Fibroblast of lung (primary cell): Measurements from ENCODE around the gene TRANK1. TPM values are rescaled to one million over a fixed set of nuclear protein-coding genes. Genes with fewer than 3 reads are reported as not detected.

ENCODE experiments used
- DNase-seq, 2 donors: peaks; one replicate each; pipeline versions ENCODE4 v3.0.0 to v3.0.0-alpha.2; 2010; ENCODE audit warnings: low read depth in 2 of 2
- H2AFZ ChIP-seq: 2 replicates; pipeline ENCODE4 v1.5.1; 2012; ENCODE audit warnings: low read length, control low read depth, inconsistent platforms
- H3K27ac ChIP-seq: 2 replicates; pipeline ENCODE4 v1.5.1; 2011; ENCODE audit warnings: low read length, control low read depth; ENCODE audit not compliant: insufficient read depth
- H3K27me3 ChIP-seq: 2 replicates; pipeline ENCODE4 v1.5.1; 2011; ENCODE audit warnings: mild to moderate bottlenecking, low read length; ENCODE audit not compliant: control insufficient read depth, insufficient read depth
- H3K36me3 ChIP-seq: 2 replicates; pipeline ENCODE4 v1.5.1; 2011; ENCODE audit warnings: low read length; ENCODE audit not compliant: control insufficient read depth, insufficient read depth
- H3K4me1 ChIP-seq: 2 replicates; pipeline ENCODE4 v1.5.1; 2011; ENCODE audit warnings: low read length; ENCODE audit not compliant: control insufficient read depth, insufficient read depth; ENCODE audit errors: extremely low read depth
- H3K4me2 ChIP-seq: 2 replicates; pipeline ENCODE4 v1.5.1; 2011; ENCODE audit warnings: low read length, control low read depth; ENCODE audit not compliant: insufficient read depth; ENCODE audit errors: extremely low read depth
- H3K4me3 ChIP-seq, 4 experiments: fragments of 200-600 bp in 1 of 4; sonication (generic) in 1 of 4; replicated peaks in 1 of 4; 2 replicates each; pipeline ENCODE4 v1.5.1; 2011 to 2016; ENCODE audit warnings: low read length in 4 of 4, low read depth in 3 of 4, mild to moderate bottlenecking in 3 of 4, control low read depth in 2 of 4, inconsistent platforms in 1 of 4, mixed read lengths in 1 of 4; ENCODE audit not compliant: insufficient read depth in 1 of 4; ENCODE audit errors: control extremely low read depth in 1 of 4
- H3K79me2 ChIP-seq: 2 replicates; pipeline ENCODE4 v1.5.1; 2012; ENCODE audit warnings: mild to moderate bottlenecking, low read length, inconsistent platforms; ENCODE audit not compliant: control insufficient read depth, insufficient read depth
- H3K9ac ChIP-seq: 2 replicates; pipeline ENCODE4 v1.5.1; 2011; ENCODE audit warnings: mild to moderate bottlenecking, low read length, control low read depth; ENCODE audit not compliant: insufficient read depth
- H3K9me3 ChIP-seq: 2 replicates; pipeline ENCODE4 v1.5.1; 2012; ENCODE audit warnings: low read depth, low read length; ENCODE audit not compliant: control insufficient read depth, insufficient read depth
- H4K20me1 ChIP-seq: 2 replicates; pipeline ENCODE4 v1.5.1; 2011; ENCODE audit warnings: low read length; ENCODE audit not compliant: control insufficient read depth, insufficient read depth; ENCODE audit errors: extremely low read depth
- CTCF ChIP-seq, 2 donors: IDR thresholded peaks in 1 of 2; conservative IDR thresholded peaks in 1 of 2; 1 replicate in 1 of 2; 2 replicates in 1 of 2; pipeline ENCODE4 v1.5.1; 2011 to 2012; ENCODE audit warnings: low read length in 2 of 2, control low read depth in 1 of 2, inconsistent platforms in 1 of 2, low read depth in 1 of 2, mild to moderate bottlenecking in 1 of 2
- EZH2 ChIP-seq: IDR thresholded peaks from 2 replicates; pipeline ENCODE4 v1.5.1; 2012; ENCODE audit warnings: low read length, control low read depth, mild to moderate bottlenecking; ENCODE audit errors: missing control alignments
- polyA plus RNA-seq, 2 donors: library from polyadenylated mRNA; depleted of rRNA in 1 of 2; stranded (reverse) in 1 of 2; unstranded in 1 of 2; fragments of >200 nt; gene quantifications; 2 replicates each; pipeline ENCODE4 v1.2.1, GENCODE V29; 2011 to 2012; ENCODE audit warnings: missing spikeins in 1 of 2
- total RNA-seq: library from RNA; depleted of rRNA; stranded (reverse); fragments of >200 nt; gene quantifications from 2 replicates; pipeline ENCODE4 v1.2.1, GENCODE V29; 2014

The TRANK1 gene
- total and polyA plus RNA-seq, 2 donors (not counting 1 experiment from before 2014, with no cell fraction given): 9.1 to 28.6 TPM

DNA sequence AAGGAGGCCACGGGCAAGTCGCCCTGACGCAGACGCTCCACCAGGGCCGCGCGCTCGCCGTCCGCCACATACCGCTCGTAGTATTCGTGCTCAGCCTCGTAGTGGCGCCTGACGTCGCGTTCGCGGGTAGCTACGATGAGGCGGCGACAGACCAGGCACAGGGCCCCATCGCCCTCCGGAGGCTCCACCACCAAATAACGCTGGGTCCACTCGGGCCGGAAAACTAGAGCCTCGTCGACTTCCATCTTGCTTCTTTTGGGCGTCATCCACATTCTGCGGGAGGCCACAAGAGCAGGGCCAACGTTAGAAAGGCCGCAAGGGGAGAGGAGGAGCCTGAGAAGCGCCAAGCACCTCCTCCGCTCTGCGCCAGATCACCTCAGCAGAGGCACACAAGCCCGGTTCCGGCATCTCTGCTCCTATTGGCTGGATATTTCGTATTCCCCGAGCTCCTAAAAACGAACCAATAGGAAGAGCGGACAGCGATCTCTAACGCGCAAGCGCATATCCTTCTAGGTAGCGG, 48.0 kb upstream of the TRANK1 start, which contains the start of gene EPM2AIP1:
TSS of gene EPM2AIP1 (minus strand) at position 326 of the 520 bp plus-strand sequence. CDS start at position 272, 54 bp downstream.
- peak within 1 kb of the TSS; percentile 57 to 95 (median 82) for H3K4me3 ChIP-seq
- no peaks in the 10 kb centered on the region for H3K27me3 ChIP-seq
- no peak for DNase-seq
- peaks cover 5% of the 10 kb centered on the region for H3K4me1 ChIP-seq
- H4K20me1 ChIP-seq: peaks cover 3% of the 10 kb centered on the region
- peaks cover 46% of the 10 kb centered on the region for H3K79me2 ChIP-seq
- H3K27ac ChIP-seq: peak within 1 kb of the TSS; percentile 97
- peak within 1 kb of the TSS; percentile 75 for H2AFZ ChIP-seq
- TF ChIP-seq EZH2 (no peak), CTCF (conservative IDR thresholded peaks at IDR 0.05 in 1 of 2, IDR thresholded peaks at IDR 0.05 in 1 of 2; ENCODE audit: low read depth in 1 of 2, low read length in 2 of 2) (peak in 1 of 2 donors; percentile 24)
- H3K9me3 ChIP-seq: no peaks in the 10 kb centered on the region
- peak within 1 kb of the TSS; percentile 89 for H3K4me2 ChIP-seq
- peak within 1 kb of the TSS; percentile 95 for H3K9ac ChIP-seq
- H3K36me3 ChIP-seq: peaks cover 3% of the 10 kb centered on the region

- Histone ChIP-seq H3K27me3 (no peaks in the 10 kb centered on the region), H4K20me1 (peaks cover 3% of the 10 kb centered on the region), H3K9me3 (no peaks in the 10 kb centered on the region), H3K79me2 (peaks cover 48% of the 10 kb centered on the region), H3K4me3 (peak overlapping the region; percentile 57 to 95 (median 82)), H3K36me3 (peaks cover 6% of the 10 kb centered on the region), H2AFZ (peak overlapping the region; percentile 8), H3K9ac (peak overlapping the region; percentile 95), H3K27ac (peak overlapping the region; percentile 97), H3K4me2 (peak overlapping the region; percentile 88), H3K4me1 (peaks cover 5% of the 10 kb centered on the region)
- TF ChIP-seq EZH2 (no peak), CTCF (conservative IDR thresholded peaks at IDR 0.05 in 1 of 2, IDR thresholded peaks at IDR 0.05 in 1 of 2; ENCODE audit: low read depth in 1 of 2, low read length in 2 of 2) (no peak)
- DNase-seq: peak; percentile 69 to 83
These were observed 47.3 kb upstream of the TRANK1 start for GRCh38 chr3:36991923-36992805.

DNA sequence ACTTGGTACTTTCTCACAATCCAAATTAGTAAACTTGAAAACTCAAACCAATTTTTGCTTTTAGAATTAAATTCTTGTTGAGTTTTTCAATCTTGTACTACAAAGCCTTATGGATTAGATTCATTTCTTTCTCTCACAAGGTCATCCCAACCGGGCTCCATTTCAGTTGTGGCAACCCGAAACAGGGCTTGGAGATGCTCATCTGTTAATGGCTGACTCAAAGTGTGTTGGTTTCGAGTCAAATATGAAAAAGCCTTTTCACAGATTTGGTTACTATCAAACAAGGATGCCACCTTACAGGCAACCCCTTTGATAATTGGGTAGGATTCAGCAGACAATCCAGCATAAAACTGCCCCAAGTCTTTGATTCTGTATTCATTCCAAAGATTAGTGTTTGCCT, 46.3 kb upstream of the TRANK1 start:
- Histone ChIP-seq H3K4me2 (peak overlapping the region; percentile 88), H3K27me3 (no peaks in the 10 kb centered on the region), H3K9ac (no peak overlapping the region), H3K79me2 (peaks cover 48% of the 10 kb centered on the region), H3K9me3 (no peaks in the 10 kb centered on the region), H2AFZ (no peak overlapping the region), H3K4me3 (peak overlapping the region; percentile 57 to 95 (median 82)), H3K27ac (no peak overlapping the region), H3K4me1 (peaks cover 5% of the 10 kb centered on the region), H4K20me1 (peaks cover 3% of the 10 kb centered on the region), H3K36me3 (peaks cover 8% of the 10 kb centered on the region)
- no peak for DNase-seq
- TF ChIP-seq EZH2 (no peak), CTCF (conservative IDR thresholded peaks at IDR 0.05 in 1 of 2, IDR thresholded peaks at IDR 0.05 in 1 of 2; ENCODE audit: low read depth in 1 of 2, low read length in 2 of 2) (no peak)
